NT2/D1 (cell line): ENCODE measurements around the gene ENSA.

ENCODE experiments used
- SUZ12 ChIP-seq: IDR thresholded peaks from 2 replicates; pipeline ENCODE4 v1.6.1; 2011; ENCODE audit not compliant: insufficient read length, insufficient read depth; ENCODE audit errors: extremely low read depth
- YY1 ChIP-seq: IDR thresholded peaks from 2 replicates; pipeline ENCODE4 v1.6.1; 2011; ENCODE audit not compliant: insufficient read length, insufficient read depth
- ZNF274 ChIP-seq: IDR thresholded peaks from 2 replicates; pipeline ENCODE4 v1.6.1; 2011; ENCODE audit warnings: mild to moderate bottlenecking, low read depth, low read length

DNA sequence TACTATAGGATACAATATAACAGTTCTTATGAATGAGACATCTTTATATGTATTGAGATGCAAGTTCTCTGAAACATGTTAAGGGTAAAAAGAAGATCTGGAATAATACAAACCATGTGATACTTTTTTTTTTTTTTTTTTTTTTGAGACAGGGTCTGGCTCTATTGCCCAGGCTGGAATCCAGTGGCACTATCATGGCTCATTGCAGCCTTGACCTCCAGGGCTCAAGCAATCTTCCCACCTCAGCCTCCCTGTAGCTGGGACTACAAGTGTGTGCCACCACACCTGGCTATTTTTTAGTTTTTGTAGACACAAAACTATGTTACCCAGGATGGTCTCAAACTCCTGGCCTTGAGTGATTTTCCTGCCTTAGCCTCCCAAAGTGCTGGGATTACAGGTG lies 27.9 kb downstream of the ENSA start:
- TF ChIP-seq YY1 (no peak), ZNF274 (no peak), SUZ12 (no peak)
